H1 (cell line): ENCODE data around the gene ADAMTS15. TPM values are rescaled to one million over a fixed set of nuclear protein-coding genes. Genes with fewer than 3 reads are reported as not detected.

Experiments used
- EZH2 ChIP-seq: fragments of 200-600 bp; sonication (generic); IDR thresholded peaks from 2 replicates; pipeline ENCODE4 v1.7.1; 2012; ENCODE audit warnings: low read depth, mild to moderate bottlenecking, moderate library complexity, low read length, inconsistent platforms; ENCODE audit not compliant: severe bottlenecking
- FOSL1 ChIP-seq: IDR thresholded peaks from 2 replicates; pipeline ENCODE4 v1.6.1; 2011; ENCODE audit warnings: mild to moderate bottlenecking, low read depth, low read length, moderate library complexity; ENCODE audit not compliant: insufficient read depth
- MAFK ChIP-seq: IDR thresholded peaks from 2 replicates; pipeline ENCODE4 v1.6.1; 2012; ENCODE audit warnings: low read depth, mild to moderate bottlenecking, improper control_type of control experiment, low read length
- TAF1 ChIP-seq: IDR thresholded peaks from 2 replicates; pipeline ENCODE4 v1.6.1; 2011; ENCODE audit warnings: mild to moderate bottlenecking, low read depth, low read length
- TCF12 ChIP-seq: IDR thresholded peaks from 2 replicates; pipeline ENCODE4 v1.6.1; 2011; ENCODE audit warnings: low read depth, mild to moderate bottlenecking, low read length
- YY1 ChIP-seq: IDR thresholded peaks from 2 replicates; pipeline ENCODE4 v1.6.1; 2011; ENCODE audit warnings: low read depth, mild to moderate bottlenecking, low read length
- polyA plus RNA-seq, 7 experiments: library from polyadenylated mRNA; depleted of rRNA in 3 of 7; stranded (reverse) in 5 of 7; unstranded in 2 of 7; fragments of >200 nt in 5 of 7; fragments of 200-250 nt in 2 of 7; gene quantifications; 1 replicate in 5 of 7; 2 replicates in 1 of 7; 4 replicates in 1 of 7; pipeline versions ENCODE4 v1.2.1 to v1.2.3, GENCODE V29; 2011 to 2013; ENCODE audit warnings: missing spikeins in 2 of 7, mixed read lengths in 2 of 7
- total RNA-seq: library from RNA; stranded (reverse); fragmentation: NEBNext Ultra II Directional; extraction: Animal tissue kit (Norgen Biotek cat#: 25700); gene quantifications from 2 replicates; pipeline ENCODE4 v1.2.1, GENCODE V29; 2021

The ADAMTS15 gene
- total and polyA plus RNA-seq, 2 of the 8 experiments (the other 6 are each of a cell fraction or from before 2014, with no cell fraction given) = 1.7 to 4.7 TPM

DNA sequence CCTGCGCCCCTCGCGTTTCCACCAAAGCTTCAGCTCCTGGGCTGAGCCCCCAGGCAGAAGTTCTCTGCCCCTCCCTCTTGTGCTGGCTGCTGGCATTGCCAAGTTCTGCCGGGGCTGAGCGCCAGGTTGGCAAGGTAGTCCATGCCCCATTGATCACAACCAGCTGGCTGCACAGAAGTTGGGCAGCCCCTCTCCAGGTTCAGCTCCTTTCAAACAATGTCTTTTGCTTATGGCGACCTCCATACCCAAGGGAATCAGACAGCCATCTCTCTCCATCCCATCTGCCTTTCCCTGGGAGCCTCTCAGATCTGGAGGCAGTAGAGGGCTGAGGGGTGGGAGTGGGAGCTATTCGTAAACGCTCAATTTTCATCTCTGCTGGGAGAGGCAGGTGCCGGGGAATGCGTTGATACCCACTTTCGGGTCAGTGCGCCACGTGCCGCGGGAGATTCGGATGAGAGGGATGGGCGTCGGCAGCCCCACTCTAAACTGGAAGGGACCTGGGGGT is 21.6 kb upstream of the ADAMTS15 start (continued):
- TF ChIP-seq MAFK (no peak), FOSL1 (no peak), TCF12 (no peak), EZH2 (no peak), YY1 (no peak), TAF1 (no peak)
